Measurements from ENCODE around the gene ATXN1. TPM values are rescaled to one million over a fixed set of nuclear protein-coding genes. Genes with fewer than 3 reads are reported as not detected.

Gene ATXN1
- total RNA-seq, 4 donors from 2014 or later: 26.4 to 46.4 (median 36.1) TPM

GRCh38 chr6:16688984-16689636 lies 72.2 kb downstream of the ATXN1 start:
- TF ChIP-seq, protein P1, sequence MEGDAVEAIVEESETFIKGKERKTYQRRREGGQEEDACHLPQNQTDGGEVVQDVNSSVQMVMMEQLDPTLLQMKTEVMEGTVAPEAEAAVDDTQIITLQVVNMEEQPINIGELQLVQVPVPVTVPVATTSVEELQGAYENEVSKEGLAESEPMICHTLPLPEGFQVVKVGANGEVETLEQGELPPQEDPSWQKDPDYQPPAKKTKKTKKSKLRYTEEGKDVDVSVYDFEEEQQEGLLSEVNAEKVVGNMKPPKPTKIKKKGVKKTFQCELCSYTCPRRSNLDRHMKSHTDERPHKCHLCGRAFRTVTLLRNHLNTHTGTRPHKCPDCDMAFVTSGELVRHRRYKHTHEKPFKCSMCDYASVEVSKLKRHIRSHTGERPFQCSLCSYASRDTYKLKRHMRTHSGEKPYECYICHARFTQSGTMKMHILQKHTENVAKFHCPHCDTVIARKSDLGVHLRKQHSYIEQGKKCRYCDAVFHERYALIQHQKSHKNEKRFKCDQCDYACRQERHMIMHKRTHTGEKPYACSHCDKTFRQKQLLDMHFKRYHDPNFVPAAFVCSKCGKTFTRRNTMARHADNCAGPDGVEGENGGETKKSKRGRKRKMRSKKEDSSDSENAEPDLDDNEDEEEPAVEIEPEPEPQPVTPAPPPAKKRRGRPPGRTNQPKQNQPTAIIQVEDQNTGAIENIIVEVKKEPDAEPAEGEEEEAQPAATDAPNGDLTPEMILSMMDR (IDR thresholded peaks at IDR 0.05): no peak
- ATAC-seq (ENCODE audit: low FRiP score) (peak; percentile 45), DNase-seq (ENCODE audit: low spot score) (no peak)

DNA sequence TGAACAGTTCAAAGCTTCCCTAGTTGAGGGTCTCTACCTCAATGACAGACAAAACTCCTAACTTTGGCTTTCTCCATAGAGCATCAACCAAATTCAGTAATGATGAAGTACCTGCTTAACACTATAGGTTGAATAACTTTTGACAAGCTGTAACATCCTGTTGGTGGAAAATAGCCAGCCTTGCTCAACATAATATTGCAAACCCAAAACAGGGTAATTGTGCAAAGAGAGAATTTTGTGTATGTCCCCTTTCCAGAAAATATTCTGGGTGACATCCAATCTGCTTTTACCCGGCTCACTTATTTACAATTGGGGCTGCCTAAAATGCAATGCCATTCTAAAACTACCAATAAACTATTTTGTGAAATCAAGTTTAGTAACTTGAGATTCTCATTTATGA lies 72.8 kb downstream of the ATXN1 start:
- TF ChIP-seq, protein P1 (IDR thresholded peaks at IDR 0.05): no peak
- DNase-seq (ENCODE audit: low spot score) (no peak), ATAC-seq (ENCODE audit: low FRiP score) (no peak)

GRCh38 chr6:16687045-16687444 lies 74.2 kb downstream of the ATXN1 start:
- ATAC-seq (ENCODE audit: low FRiP score): no peak
- no peak for DNase-seq (ENCODE audit: low spot score)
- TF ChIP-seq, protein P1 (IDR thresholded peaks at IDR 0.05): no peak

- ATAC-seq (ENCODE audit: low FRiP score) (no peak), DNase-seq (ENCODE audit: low spot score) (peak; percentile 40)
- TF ChIP-seq, protein P1 (IDR thresholded peaks at IDR 0.05): no peak
These were observed 76.2 kb downstream of the ATXN1 start for GRCh38 chr6:16684896-16685554.

- no peak for DNase-seq (ENCODE audit: low spot score)
- ATAC-seq (ENCODE audit: low FRiP score): no peak
- TF ChIP-seq, protein P1 (IDR thresholded peaks at IDR 0.05): no peak
These were observed 77.0 kb downstream of the ATXN1 start for GRCh38 chr6:16684195-16684689.

GRCh38 chr6:16683641-16684194 lies 77.5 kb downstream of the ATXN1 start:
- ATAC-seq (ENCODE audit: low FRiP score) (peak; percentile 64), DNase-seq (ENCODE audit: low spot score) (no peak)
- TF ChIP-seq, protein P1 (IDR thresholded peaks at IDR 0.05): no peak
